PC-3 (cell line): ENCODE results near the gene TPO. TPM values are rescaled to one million over a fixed set of nuclear protein-coding genes. Genes with fewer than 3 reads are reported as not detected.
"Not testable (repeated sequence)": the region's sequence is repeated elsewhere in the genome, so short reads cannot be mapped to it uniquely, and the experiment has no call there.

Experiments
- ATAC-seq: fragments of 200-7000 bp; cut with Tn5 transposase; 2 replicates; pipeline ENCODE4 v1.9.1; 2020; ENCODE audit warnings: mild to moderate bottlenecking, moderate library complexity
- BruUV-seq: library from RNA; stranded (reverse); fragments of 400-500 nt; replicated peaks from 2 replicates; lab custom pipeline; 2021; lab: Mats Ljungman, UMichigan
- CTCF ChIA-PET: fragments of 300-600 bp; sonication (Branson Sonifier 250); formaldehyde crosslinking; loops from one replicate; lab custom pipeline; 2022; ENCODE audit warnings: antibody characterized with exemption; lab: Charles Lee
- POLR2A ChIA-PET: fragments of 300-600 bp; sonication (Branson Sonifier 250); formaldehyde crosslinking; loops from one replicate; lab custom pipeline; 2022; ENCODE audit warnings: antibody characterized with exemption; ENCODE audit not compliant: unreplicated experiment; lab: Charles Lee
- DNase-seq: peaks from one replicate; pipeline ENCODE4 v3.0.0-alpha.2; 2015
- H2AFZ ChIP-seq: fragments of 300-600 bp; sonication (generic); 2 replicates; pipeline ENCODE4 v1.6.0; 2016; ENCODE audit warnings: antibody characterized with exemption, low read length
- H3F3A ChIP-seq: fragments of 300-600 bp; sonication (generic); one replicate; pipeline ENCODE4 v1.6.0; 2017; ENCODE audit warnings: antibody characterized with exemption, low read length, control low read depth, mild to moderate bottlenecking; ENCODE audit not compliant: unreplicated experiment
- H3K27ac ChIP-seq: fragments of 300-600 bp; sonication (generic); 2 replicates; pipeline ENCODE4 v1.5.1; 2016; ENCODE audit warnings: mild to moderate bottlenecking, low read length
- H3K27me3 ChIP-seq: fragments of 300-600 bp; sonication (generic); 2 replicates; pipeline ENCODE4 v1.6.1; 2016; ENCODE audit warnings: low read length, mixed read lengths
- H3K36me3 ChIP-seq: fragments of 300-600 bp; sonication (generic); 2 replicates; pipeline ENCODE4 v1.6.1; 2016; ENCODE audit warnings: low read depth, mixed run types, low read length, mixed read lengths
- H3K4me1 ChIP-seq: fragments of 300-600 bp; sonication (generic); 2 replicates; pipeline ENCODE4 v1.5.1; 2016; ENCODE audit warnings: low read length; ENCODE audit not compliant: insufficient read depth
- H3K4me2 ChIP-seq: fragments of 300-600 bp; sonication (generic); 2 replicates; pipeline ENCODE4 v1.6.0; 2016; ENCODE audit warnings: low read length
- H3K4me3 ChIP-seq: fragments of 300-600 bp; sonication (generic); 2 replicates; pipeline ENCODE4 v1.5.1; 2016; ENCODE audit warnings: mild to moderate bottlenecking, low read length, mixed read lengths
- H3K79me2 ChIP-seq: fragments of 300-600 bp; sonication (generic); 2 replicates; pipeline ENCODE4 v1.6.1; 2017; ENCODE audit warnings: low read length, mixed read lengths
- H3K9ac ChIP-seq: fragments of 300-600 bp; sonication (generic); 2 replicates; pipeline ENCODE4 v1.6.0; 2016; ENCODE audit warnings: mild to moderate bottlenecking, low read length
- H3K9me2 ChIP-seq: fragments of 300-600 bp; sonication (generic); replicated peaks from 2 replicates; pipeline ENCODE4 v1.6.1; 2016; ENCODE audit warnings: mixed run types, low read length, mixed read lengths
- H3K9me3 ChIP-seq: fragments of 300-600 bp; sonication (generic); 2 replicates; pipeline ENCODE4 v1.6.1; 2016; ENCODE audit warnings: low read length, mixed read lengths
- H4K20me1 ChIP-seq: fragments of 300-600 bp; sonication (generic); 2 replicates; pipeline ENCODE4 v1.6.1; 2016; ENCODE audit warnings: low read length, mixed read lengths
- EZH2 ChIP-seq: fragments of 300-600 bp; sonication (generic); IDR thresholded peaks from one replicate; pipeline ENCODE4 v1.6.1; 2017; ENCODE audit warnings: antibody characterized with exemption, mild to moderate bottlenecking, low read length; ENCODE audit not compliant: unreplicated experiment
- EZH2phosphoT487 ChIP-seq: fragments of 300-600 bp; sonication (generic); IDR thresholded peaks from 2 replicates; pipeline ENCODE4 v1.6.1; 2018; ENCODE audit warnings: mild to moderate bottlenecking, antibody characterized with exemption, low read length, borderline replicate concordance
- intact Hi-C: fragments of 100-400 bp; cut with micrococcal nuclease; formaldehyde crosslinking; loops from 2 replicates; pipeline ENCODE4 v1.9.0; 2023
- total RNA-seq: library from RNA; depleted of rRNA; stranded (reverse); fragments of >200 nt; gene quantifications from 2 replicates; pipeline ENCODE4 v1.2.3, GENCODE V29; 2014
- TF ChIP-seq, protein P1 (sequence below): fragments of 300-600 bp; sonication (generic); conservative IDR thresholded peaks from 2 replicates; pipeline ENCODE4 v1.5.1; 2017; ENCODE audit warnings: antibody characterized with exemption, low read depth, mild to moderate bottlenecking, low read length

TPO gene
- total RNA-seq, 1 experiment from 2014 or later = not detected

DNA sequence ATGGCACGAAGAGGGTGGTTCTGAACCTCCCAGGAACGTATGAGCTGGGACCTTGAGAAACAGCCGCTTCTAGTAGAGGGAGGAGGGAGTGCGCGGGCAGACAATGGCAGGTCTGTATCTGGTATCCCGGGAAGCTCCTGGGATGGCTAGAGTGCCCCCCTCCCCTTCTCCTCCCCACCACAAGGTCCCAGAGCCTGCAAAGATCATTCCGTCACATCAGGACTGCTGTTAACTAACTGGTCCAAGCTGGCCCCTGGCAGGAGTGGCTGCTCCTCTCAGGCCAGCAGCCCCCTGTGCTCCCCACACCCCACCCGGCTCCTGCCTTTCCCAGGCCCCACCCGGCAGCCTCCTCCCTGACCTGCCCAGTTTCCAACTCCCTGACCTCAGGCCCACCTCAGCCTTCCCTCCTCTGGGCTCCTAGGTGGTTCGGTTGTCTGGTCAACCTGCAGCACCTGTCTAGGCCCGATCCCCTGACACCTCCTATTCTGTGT is 75.0 kb downstream of the TPO start:
- Histone ChIP-seq H3K9me2 (no peaks in the 10 kb centered on the region), H3K27me3 (peaks cover 55% of the 10 kb centered on the region), H3F3A (no peaks in the 10 kb centered on the region), H2AFZ (no peak overlapping the region), H3K9me3 (no peaks in the 10 kb centered on the region), H3K79me2 (no peaks in the 10 kb centered on the region), H3K4me3 (no peak overlapping the region), H3K27ac (no peak overlapping the region), H3K4me2 (no peak overlapping the region), H3K9ac (no peak overlapping the region), H3K36me3 (no peaks in the 10 kb centered on the region), H3K4me1 (no peaks in the 10 kb centered on the region), H4K20me1 (no peaks in the 10 kb centered on the region)
- no peak for ATAC-seq
- ChIA-PET POLR2A (no interaction called here), CTCF (no interaction called here)
- no TSS peak for BruUV-seq
- no peak for DNase-seq
- no peak for TF ChIP-seq EZH2
- no peak for TF ChIP-seq EZH2phosphoT487
- TF ChIP-seq, protein P1, sequence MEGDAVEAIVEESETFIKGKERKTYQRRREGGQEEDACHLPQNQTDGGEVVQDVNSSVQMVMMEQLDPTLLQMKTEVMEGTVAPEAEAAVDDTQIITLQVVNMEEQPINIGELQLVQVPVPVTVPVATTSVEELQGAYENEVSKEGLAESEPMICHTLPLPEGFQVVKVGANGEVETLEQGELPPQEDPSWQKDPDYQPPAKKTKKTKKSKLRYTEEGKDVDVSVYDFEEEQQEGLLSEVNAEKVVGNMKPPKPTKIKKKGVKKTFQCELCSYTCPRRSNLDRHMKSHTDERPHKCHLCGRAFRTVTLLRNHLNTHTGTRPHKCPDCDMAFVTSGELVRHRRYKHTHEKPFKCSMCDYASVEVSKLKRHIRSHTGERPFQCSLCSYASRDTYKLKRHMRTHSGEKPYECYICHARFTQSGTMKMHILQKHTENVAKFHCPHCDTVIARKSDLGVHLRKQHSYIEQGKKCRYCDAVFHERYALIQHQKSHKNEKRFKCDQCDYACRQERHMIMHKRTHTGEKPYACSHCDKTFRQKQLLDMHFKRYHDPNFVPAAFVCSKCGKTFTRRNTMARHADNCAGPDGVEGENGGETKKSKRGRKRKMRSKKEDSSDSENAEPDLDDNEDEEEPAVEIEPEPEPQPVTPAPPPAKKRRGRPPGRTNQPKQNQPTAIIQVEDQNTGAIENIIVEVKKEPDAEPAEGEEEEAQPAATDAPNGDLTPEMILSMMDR = no peak
- intact Hi-C loops = no loop called here

DNA sequence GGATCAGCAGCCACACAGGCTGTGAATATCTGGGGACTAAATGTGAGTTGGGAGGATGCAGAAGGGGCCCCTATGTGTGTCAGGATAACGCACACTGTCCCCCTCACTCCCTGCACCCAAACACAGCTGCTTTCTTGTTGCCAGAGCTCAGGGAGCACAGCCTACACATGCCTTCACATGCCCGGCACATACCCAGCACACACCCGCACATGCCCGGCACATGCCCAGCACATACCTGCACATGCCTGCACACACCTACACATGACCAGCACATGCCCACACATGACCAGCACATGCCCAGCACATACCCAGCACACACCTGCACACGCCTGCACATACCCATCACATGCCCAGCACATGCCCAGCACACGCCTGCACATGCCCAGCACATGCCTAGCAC is 75.6 kb downstream of the TPO start:
- Histone ChIP-seq H3K36me3 (no peaks in the 10 kb centered on the region), H3K4me2 (no peak overlapping the region), H3K4me3 (no peak overlapping the region), H3K27me3 (peaks cover 54% of the 10 kb centered on the region), H3K9me3 (no peaks in the 10 kb centered on the region), H3K27ac (no peak overlapping the region), H4K20me1 (no peaks in the 10 kb centered on the region), H3K4me1 (no peaks in the 10 kb centered on the region), H3K9ac (no peak overlapping the region), H3K9me2 (no peaks in the 10 kb centered on the region), H3K79me2 (no peaks in the 10 kb centered on the region), H3F3A (no peaks in the 10 kb centered on the region), H2AFZ (no peak overlapping the region)
- TF ChIP-seq, protein P1 = no peak
- no peak for TF ChIP-seq EZH2phosphoT487
- no peak for TF ChIP-seq EZH2
- POLR2A ChIA-PET = no interaction called here
- ATAC-seq (no peak), DNase-seq (no peak)
- no TSS peak for BruUV-seq
- CTCF ChIA-PET = no interaction called here
- intact Hi-C loops = no loop called here

DNA sequence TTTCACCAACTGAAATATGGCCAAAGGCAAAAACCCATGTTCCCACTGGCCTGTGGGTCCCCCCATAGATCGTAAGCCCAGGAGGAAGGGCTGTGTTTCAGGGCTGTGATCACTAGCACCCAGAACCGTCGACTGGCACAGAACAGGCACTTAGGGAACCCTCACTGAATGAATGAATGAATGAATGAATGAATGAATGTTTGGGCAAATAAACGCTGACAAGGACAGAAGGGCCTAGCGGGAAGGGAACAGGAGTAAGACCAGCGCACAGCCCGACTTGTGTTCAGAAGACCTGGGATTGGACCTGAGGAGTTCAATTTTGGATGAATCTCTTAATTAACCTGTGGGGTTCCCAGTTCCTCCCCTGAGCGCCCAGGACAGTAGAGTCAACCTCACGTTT is 76.2 kb downstream of the TPO start:
- ATAC-seq = no peak
- no peak overlapping the region for H3K9ac ChIP-seq
- H3K79me2 ChIP-seq = no peaks in the 10 kb centered on the region
- DNase-seq = no peak
- H3K9me2 ChIP-seq = no peaks in the 10 kb centered on the region
- H3K27me3 ChIP-seq = peaks cover 54% of the 10 kb centered on the region
- no TSS peak for BruUV-seq
- H3K4me1 ChIP-seq = no peaks in the 10 kb centered on the region
- H2AFZ ChIP-seq = no peak overlapping the region
- H3K9me3 ChIP-seq = no peaks in the 10 kb centered on the region
- intact Hi-C loops = no loop called here
- ChIA-PET CTCF (no interaction called here), POLR2A (no interaction called here)
- no peak for TF ChIP-seq EZH2phosphoT487
- TF ChIP-seq, protein P1 = no peak
- TF ChIP-seq EZH2 = no peak
- H4K20me1 ChIP-seq = no peaks in the 10 kb centered on the region
- H3K36me3 ChIP-seq = no peaks in the 10 kb centered on the region
- no peak overlapping the region for H3K27ac ChIP-seq
- no peaks in the 10 kb centered on the region for H3F3A ChIP-seq
- no peak overlapping the region for H3K4me2 ChIP-seq
- H3K4me3 ChIP-seq = no peak overlapping the region

DNA sequence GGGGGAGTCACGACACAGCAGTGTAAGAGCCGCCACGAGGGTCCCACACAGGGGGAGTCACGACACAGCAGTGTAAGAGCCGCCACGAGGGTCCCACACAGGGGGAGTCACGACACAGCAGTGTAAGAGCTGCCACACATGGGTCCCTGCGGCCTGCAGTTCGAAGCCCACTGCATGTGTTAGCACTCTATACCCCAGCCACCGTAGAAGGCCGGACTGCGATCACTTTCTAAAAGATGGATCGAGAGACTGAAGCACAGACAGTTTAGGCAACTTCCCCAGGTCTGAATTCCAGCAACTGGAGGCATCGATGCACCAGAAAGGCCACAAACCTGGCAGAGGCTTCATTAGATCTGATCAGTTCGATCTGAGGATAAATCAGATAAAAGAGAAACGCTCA is 77.1 kb downstream of the TPO start:
- ATAC-seq, H3K4me1 ChIP-seq, H3K9me3 ChIP-seq, H4K20me1 ChIP-seq, DNase-seq, H3K27ac ChIP-seq, H3K4me2 ChIP-seq, POLR2A ChIA-PET, intact Hi-C loops, H3K36me3 ChIP-seq, BruUV-seq, H3K4me3 ChIP-seq, H2AFZ ChIP-seq, H3F3A ChIP-seq, H3K79me2 ChIP-seq, H3K9ac ChIP-seq, CTCF ChIA-PET, H3K9me2 ChIP-seq: not testable (repeated sequence)
- H3K27me3 ChIP-seq = peaks cover 62% of the 10 kb centered on the region
